GM19328 (cell line): ENCODE data around the gene TAS2R31.
"Not testable (repeated sequence)": the region's sequence is repeated elsewhere in the genome, so short reads cannot be mapped to it uniquely, and the experiment has no call there.

Source experiments
- ATAC-seq: cut with Tn5 transposase; IDR thresholded peaks from one replicate; pipeline ENCODE4 v1.9.1; 2021; ENCODE audit warnings: mild to moderate bottlenecking, moderate library complexity; ENCODE audit not compliant: unreplicated experiment

Gene TAS2R31, protein sequence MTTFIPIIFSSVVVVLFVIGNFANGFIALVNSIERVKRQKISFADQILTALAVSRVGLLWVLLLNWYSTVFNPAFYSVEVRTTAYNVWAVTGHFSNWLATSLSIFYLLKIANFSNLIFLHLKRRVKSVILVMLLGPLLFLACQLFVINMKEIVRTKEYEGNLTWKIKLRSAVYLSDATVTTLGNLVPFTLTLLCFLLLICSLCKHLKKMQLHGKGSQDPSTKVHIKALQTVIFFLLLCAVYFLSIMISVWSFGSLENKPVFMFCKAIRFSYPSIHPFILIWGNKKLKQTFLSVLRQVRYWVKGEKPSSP

DNA sequence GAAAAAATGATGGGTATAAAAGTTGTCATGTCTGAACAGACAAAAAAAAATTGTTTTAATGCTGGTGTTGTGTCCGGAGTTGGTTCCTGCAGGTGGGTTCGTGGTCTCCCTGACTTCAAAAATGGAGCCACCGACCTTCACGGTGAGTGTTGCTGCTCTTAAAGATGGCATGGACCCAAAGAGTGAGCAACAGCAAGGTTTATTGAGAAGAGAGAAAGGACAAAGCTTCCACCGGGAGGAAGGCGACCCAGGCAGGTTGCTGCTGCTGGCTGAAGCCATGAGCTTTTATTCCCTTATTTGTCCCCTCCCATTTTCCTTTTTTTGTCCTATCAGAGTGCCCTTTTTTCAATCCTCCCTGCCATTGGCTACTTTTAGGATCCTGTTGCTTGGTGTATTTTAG is at the start of gene TAS2R31:
TAS2R31 (minus strand) TSS at position 101 of the 400 bp plus-strand sequence; CDS start at position 29, 72 bp downstream.
- no peak for ATAC-seq

DNA sequence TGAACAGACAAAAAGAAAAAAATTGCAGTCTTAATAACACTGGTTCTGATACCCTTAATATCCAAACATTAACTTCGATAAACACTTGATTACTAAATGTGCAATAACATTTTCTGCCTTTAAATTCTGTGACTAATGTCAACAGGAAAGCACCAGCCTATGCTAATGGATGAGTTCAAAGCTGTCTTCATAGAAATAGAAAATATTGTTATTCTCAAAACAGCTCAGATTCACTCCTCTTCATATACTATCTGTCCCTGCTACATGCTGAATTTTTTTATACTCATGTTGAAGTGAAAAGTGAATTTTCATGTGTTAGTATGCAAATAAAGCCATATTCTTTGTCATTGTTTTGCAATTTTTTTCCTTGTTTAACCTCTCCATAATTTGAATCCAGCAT is 47.0 kb upstream of the TAS2R31 start:
- ATAC-seq, result no peak

DNA sequence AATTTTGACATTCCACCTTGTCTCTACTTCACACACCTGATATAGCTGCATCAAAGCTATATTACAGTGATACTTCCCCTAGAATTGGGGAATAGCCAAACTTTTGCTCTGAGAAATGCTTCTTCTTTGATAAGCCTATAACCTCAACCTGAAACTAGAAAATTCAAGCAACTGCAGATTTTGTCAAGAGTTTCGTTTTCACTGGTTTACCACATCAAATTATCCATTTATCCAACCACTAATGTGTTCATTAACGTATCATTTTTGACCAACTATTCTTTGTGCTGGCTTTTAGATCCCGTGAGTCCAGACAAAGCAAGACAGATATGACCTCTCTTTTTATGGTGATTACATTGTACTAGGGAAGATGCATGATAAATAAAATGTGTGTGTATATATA is 44.4 kb upstream of the TAS2R31 start:
- ATAC-seq, result no peak

DNA sequence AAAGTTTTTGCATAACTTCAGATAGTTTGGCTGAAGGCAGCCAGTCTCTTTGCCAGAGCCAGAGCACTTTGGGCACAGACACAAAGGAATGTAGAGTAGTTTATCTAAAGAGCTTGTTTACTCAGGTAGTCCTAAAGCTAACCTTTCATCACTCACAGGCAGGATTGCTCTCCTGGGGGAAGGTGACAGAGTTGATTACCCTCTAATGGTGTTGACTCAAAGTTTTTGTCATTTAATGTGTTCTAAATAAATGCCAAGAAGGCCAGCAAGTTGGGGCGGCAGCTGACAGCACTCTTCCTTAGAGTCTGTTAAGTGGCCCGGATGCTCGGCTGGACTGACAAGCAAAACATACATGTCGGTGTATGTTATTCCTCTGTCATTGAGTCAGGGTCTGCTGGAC is 40.2 kb upstream of the TAS2R31 start:
- no peak for ATAC-seq

DNA sequence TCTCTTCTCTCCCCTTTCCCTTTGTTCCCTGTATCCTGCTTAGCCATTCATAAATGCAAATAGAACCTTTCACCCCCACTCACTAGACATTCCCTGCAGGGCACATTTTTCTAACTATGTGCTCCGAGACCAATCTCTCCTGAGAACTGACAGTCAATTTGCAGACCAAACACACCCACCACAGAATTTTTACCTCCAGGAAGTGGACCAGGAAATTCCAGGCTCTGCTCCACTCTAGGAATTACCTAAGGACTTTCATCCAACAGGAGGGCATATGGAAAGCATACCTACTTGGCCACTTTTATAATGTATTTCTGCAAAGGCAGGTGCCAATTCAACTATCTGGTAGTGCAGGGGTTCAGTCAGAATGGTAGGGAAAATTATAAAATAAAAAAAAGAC is 39.8 kb upstream of the TAS2R31 start:
- no peak for ATAC-seq

DNA sequence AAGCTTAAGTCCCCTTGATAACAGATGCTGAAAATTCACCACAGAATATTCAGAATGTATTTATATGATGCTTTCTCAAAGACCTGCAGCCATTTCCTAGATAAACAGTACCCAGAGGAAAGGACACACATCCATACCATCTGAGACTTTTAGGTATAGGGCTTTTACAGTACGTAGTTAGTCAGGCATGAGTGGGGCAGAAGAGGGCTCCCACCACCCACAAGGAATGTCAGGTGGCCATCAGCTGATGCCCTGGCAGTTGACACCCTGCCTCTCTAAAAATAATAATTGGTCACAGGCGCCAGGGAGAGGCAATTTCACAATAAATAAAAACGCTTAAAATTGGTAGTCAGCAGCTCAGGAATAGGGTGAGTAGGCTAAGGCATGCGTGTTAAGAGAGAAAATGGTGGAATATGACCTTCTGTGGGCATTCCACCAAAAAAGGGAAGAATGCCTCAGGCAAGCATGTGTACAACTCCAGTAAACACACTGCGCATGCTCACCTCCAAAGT is 38.7 kb upstream of the TAS2R31 start:
- no peak for ATAC-seq

DNA sequence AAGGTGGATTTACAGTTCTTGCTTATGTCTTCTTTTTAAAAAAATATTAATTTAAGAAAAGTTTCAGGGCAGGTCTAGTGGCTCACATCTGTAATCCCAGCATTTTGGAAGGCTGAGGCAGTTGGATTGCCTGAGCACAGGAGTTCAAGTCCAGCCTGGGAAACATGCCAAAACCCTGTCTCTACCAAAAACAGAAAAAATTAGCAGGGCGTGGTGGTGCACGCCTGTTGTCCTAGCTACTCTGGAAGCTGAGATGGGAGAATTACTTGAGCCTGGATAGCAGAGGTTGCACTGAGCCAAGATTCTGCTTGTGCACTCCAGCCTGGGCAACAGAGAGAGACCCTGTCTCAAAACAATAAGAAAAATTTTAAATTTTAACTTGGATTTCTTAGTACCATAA is 36.3 kb upstream of the TAS2R31 start:
- ATAC-seq, result no peak

DNA sequence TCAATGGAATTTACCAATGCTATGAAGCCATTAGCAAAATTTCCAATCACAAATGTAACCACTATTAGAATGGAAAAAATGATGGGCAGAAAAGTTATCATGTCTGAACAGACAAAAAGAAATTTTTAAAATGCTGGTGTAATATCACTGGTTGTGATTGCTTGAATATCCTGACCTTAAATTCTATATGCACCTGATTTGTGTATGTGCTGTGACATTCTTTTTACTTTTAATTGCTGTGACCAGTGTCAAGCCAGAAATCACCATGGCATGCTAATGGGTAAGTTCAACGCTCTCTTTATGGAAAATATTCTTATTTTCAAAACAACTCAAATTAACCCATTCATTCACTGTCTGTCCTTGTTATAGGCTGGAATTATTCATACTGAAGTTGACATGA is 31.0 kb upstream of the TAS2R31 start, which contains the start of gene TAS2R46:
TAS2R46 (minus strand) TSS at position 101 of the 400 bp plus-strand sequence; CDS start at position 101, 0 bp downstream.
- not testable (repeated sequence) for ATAC-seq

DNA sequence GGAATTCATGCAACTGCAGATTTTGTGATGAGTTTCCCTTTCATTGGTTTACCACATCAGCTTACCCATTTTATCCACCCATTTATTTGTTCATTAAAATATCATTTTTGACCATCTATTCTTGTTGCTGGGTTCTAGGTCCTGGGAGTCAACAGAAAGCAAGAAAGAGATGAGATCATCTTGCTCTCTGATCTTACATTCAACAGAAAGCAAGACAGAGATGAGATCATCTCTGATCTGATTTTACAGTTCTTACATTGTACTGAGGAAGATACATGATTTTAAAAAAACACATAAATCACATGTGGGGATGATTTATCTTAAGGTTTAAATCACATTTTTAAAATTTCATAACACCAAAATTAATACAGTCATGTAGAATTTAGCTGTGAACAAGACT is 28.6 kb upstream of the TAS2R31 start:
- ATAC-seq, result no peak

DNA sequence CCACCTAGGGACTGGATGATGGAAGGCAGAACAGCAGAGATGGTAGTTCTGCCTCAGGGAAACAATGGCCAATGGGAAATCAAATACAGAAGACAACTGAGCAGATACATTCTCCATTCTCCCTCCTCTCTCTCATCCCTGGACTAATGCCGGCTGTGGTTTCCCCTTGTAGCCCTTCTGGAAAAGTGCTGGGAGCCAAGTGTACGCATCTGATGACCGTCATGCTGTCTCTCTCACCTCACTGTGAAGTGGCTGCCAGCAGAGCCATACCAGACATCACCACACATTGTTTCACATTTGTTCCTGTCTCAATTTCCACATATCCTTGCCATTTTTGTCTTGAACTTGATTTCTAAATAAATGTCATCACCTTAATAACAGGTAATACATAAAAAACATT is 27.8 kb upstream of the TAS2R31 start:
- no peak for ATAC-seq

DNA sequence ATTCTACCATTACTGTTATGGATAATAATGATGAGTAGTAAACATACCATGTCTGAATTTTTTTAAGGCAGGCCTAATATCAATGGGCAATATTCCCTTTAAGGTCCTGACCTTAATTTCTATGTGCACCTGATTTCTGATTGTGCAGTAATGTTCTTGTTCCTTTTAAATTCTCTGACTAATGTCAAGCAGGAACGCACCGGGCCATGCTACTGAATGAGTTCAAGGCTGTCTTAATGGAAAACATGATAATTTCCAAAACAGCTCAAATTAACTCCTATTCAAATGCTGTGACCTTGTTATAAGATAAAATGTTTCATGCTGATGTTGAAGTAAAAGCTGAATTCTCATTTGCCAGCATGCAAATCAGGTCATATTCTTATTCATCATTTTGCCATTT is 24.1 kb upstream of the TAS2R31 start:
- no peak for ATAC-seq

DNA sequence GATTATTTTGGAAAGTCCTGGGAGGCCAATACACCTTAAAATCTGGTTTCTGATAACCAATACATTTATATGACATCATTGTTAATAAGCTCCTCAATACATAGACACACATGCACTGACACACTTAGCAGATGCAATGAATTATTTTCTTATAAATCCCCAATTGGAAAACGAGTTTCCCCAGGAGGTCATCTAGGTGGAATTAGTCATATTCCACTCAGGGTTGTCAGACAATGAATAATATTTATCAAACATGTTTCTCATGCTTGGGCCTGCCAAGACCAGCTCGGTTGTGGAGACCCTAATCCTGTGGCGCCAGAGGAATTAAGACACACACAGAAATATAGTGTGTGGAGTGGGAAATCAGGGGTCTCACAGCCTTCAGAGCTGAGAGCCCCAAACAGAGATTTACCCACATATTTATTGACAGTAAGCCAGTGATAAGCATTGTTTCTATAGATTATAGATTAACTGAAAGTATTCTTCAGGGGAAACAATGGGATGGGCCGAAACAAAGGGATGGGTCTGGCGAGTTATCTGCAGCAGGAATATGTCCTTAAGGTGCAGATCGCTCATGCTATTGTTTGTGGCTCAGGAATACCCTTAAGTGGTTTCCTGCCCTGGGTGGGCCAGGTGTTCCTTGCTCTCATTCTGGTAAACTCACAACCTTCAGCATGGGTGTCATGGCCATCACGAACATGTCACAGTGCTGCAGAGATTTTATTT is 18.8 kb upstream of the TAS2R31 start:
- ATAC-seq, result not testable (repeated sequence)

DNA sequence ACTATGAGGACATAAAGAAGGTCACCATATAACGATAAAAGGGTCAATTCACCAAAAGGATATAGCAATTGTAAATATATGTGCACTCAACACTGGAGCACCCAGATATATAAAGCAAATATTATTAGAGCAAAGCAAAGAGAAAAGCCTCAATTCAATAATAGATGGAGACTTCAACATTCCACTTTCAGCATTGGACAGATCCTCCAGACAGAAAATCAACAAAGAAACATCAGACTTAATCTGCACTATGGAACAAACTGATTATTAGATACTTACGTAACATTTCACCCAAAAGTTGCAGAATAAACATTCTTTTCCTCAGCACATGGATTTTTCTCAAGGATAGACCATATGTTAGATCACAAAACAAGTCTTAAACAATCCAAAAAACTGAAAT is 10.2 kb upstream of the TAS2R31 start:
- not testable (repeated sequence) for ATAC-seq

DNA sequence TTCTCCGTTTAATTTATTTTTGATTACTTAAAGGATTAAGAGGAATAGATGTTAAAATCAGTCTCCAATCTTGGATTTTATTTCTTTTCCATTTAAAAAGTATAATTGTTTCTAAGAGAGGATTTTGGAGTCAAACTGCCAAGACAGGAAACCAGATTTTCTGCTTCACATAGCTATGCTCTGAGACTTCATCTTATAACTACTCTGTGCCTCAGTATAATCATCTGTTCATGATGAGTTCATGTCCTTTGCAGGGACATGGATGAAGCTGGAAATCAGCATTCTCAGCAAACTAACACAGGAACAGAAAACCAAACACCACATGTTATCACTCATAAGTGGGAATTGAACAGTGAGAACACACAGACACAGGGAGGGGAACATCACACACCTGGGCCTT is 9.0 kb upstream of the TAS2R31 start:
- ATAC-seq, result no peak

DNA sequence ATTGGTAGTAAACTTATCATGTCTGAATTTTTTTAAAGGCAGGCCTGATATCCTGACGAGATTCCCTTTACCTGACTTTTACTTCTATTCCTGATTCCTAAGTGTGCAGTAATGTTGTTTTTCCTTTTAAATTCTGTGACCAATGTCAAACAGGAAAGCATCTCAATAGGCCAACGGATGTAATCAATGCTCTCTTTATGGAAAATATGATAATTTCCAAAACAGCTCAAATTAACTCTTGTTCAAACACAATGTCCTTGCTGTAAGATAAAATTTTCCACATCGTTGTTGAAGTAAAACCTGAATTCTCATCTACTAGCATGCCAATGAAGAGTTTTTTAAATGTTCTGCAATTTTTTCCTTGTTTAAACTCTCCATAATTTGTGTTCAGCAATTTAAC is 8.0 kb upstream of the TAS2R31 start:
- ATAC-seq, result no peak

DNA sequence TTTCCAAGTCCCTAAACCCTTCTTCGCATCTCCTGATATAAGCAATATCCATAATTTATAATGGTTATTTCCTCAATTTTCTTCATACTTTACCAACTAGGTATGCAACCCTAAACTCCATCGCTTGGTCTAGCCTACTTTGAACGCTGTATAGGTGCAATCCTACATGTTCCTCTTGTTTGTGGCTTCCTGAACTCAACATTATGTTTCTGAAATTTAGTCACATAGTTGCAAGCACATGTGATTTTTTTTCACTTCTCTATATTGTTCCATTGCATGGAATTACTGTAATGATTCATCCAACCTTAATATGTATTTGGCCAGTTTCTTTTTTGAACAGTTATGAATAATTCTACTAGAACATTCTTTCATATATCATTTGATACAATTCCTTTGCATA is 2.8 kb upstream of the TAS2R31 start:
- not testable (repeated sequence) for ATAC-seq

DNA sequence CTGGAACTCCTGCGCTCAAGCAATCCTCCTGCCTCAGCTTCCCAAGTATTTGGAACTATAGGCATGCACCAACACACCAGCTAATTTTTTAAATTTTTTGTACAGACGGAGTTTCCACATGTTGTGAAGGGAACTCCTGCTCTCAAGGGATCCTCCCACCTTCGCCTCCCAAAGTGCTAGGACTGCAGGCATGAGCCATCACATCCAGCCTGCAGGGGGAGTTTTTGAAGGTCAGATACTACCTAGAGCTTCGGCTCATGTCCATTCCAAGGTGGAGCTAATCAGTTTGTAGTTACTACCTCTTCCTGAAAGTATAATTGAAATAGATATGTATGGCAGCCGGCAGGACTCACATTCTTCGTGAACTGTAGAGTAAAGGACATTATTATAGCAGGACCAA is 5.1 kb downstream of the TAS2R31 start:
- ATAC-seq, result no peak

DNA sequence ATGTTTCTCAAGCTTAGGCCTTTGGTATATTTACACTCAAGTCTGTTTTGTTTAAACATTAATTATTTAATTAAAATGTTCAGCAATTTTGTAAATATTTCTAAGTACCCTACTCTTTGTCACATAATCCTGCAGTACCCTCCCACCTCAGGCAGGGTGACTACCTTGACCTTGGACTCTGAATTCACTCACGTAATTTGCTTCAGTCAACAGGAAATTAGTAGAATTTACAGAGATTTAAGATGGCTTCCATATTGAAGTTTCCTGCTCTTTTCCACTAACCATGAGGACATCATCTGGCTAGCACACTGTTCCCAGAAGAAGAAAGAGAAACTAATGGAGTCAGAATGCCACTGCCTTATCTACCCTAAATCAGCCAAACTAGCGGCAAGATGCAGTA is 7.8 kb downstream of the TAS2R31 start:
- no peak for ATAC-seq

DNA sequence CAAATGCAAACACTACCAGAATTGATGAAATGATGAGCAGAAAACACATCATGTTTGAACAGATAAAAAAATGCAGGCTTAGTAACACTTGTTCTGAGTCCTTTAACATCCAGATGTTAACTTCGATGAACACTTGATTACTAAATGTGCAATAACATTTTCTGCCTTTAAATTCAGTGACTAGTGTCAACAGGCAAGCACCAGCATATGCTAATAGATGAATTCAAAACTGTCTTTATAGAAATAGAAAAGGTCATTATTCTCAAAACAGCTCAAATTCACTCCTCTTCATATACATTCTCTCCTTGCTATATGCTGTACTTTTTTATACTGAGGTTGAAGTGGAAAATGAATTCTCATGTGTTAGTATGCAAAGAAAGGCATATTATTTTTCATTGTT is 8.7 kb downstream of the TAS2R31 start, which contains the start of gene TAS2R19:
TAS2R19 (minus strand) TSS at position 101 of the 400 bp plus-strand sequence; CDS start at position 52, 49 bp downstream.
- no peak for ATAC-seq

DNA sequence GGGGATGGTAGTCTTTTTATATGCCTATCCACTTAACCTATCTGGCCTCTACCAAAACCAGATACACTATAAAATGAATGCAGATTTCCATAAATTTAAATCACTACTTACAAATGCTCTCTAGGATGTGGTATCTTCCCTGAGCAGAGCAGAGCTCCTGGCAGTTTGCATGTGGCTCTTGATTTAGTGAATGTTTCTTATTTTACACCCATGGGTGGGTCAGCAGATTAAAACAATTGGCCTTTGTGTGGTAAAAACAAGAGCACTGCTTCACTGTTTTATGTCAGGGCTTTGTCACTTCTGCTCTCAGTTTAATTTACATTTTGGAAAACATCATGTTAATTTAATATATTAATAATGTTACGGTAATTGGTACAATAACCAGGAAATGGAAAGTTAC is 14.3 kb downstream of the TAS2R31 start:
- ATAC-seq, result no peak

DNA sequence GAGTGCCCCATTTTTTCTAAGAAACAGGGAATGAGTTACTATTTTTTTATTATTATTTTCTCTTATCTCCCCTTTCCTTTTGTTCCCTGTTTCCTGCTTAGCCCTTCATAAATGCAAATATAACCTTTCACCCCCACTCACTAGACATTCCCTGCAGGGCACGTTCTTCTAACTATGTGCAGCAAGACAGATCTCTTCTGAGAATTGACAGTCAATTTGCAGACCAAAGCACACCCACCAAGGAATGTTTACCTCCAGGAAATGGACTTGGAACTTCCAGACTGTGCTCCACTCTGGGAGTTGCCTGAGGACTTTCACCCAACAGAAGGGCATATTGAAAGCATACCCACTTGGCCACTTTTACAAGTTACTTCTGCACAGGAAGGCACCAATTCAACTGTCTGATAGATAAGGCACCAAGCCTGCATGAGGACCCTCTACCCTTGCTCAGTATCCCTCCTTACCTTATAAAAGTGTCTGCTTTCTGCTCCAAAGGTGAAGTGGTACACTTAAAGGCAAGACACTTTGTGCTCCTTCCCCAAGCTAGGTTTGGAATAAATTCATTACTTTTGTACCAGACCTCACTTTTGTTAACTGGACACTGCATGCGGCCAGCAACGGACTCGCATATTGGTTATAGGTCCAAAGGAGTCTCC is 15.3 kb downstream of the TAS2R31 start:
- ATAC-seq, result no peak
